ENCODE results near the gene RARB. TPM values are rescaled to one million over a fixed set of nuclear protein-coding genes. Genes with fewer than 3 reads are reported as not detected.

Gene RARB
- total RNA-seq, 1 experiment from 2014 or later = not detected

GRCh38 chr3:25472153-25472552 is 44.1 kb downstream of the RARB start:
- Histone ChIP-seq H3K27ac (ENCODE audit: low read length) (no peak overlapping the region), H3K9ac (ENCODE audit: low read length) (no peak overlapping the region), H3K9me2 (replicated peaks; ENCODE audit: low read length) (no peaks in the 10 kb centered on the region), H3K79me2 (ENCODE audit: low read length) (no peaks in the 10 kb centered on the region), H3F3A (ENCODE audit: low read length, unreplicated experiment) (no peaks in the 10 kb centered on the region), H3K4me3 (ENCODE audit: low read length) (no peak overlapping the region), H4K20me1 (ENCODE audit: low read length) (no peaks in the 10 kb centered on the region), H3K36me3 (ENCODE audit: low read depth, low read length) (no peaks in the 10 kb centered on the region), H3K9me3 (ENCODE audit: low read length) (no peaks in the 10 kb centered on the region), H2AFZ (ENCODE audit: low read length) (no peak overlapping the region), H3K4me1 (ENCODE audit: insufficient read depth, low read length) (no peaks in the 10 kb centered on the region), H3K27me3 (ENCODE audit: low read length) (no peaks in the 10 kb centered on the region), H3K4me2 (ENCODE audit: low read length) (no peak overlapping the region)
- ATAC-seq (no peak), DNase-seq (no peak)
- no peak for TF ChIP-seq EZH2phosphoT487 (IDR thresholded peaks at IDR 0.05; ENCODE audit: borderline replicate concordance, low read length)
- no peak for TF ChIP-seq EZH2 (IDR thresholded peaks at IDR 0.05; ENCODE audit: low read length, unreplicated experiment)
- TF ChIP-seq, protein P1, sequence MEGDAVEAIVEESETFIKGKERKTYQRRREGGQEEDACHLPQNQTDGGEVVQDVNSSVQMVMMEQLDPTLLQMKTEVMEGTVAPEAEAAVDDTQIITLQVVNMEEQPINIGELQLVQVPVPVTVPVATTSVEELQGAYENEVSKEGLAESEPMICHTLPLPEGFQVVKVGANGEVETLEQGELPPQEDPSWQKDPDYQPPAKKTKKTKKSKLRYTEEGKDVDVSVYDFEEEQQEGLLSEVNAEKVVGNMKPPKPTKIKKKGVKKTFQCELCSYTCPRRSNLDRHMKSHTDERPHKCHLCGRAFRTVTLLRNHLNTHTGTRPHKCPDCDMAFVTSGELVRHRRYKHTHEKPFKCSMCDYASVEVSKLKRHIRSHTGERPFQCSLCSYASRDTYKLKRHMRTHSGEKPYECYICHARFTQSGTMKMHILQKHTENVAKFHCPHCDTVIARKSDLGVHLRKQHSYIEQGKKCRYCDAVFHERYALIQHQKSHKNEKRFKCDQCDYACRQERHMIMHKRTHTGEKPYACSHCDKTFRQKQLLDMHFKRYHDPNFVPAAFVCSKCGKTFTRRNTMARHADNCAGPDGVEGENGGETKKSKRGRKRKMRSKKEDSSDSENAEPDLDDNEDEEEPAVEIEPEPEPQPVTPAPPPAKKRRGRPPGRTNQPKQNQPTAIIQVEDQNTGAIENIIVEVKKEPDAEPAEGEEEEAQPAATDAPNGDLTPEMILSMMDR (conservative IDR thresholded peaks at IDR 0.05; ENCODE audit: low read depth, low read length) = no peak
- no TSS peak for BruUV-seq (replicated peaks)
- CTCF ChIA-PET = no interaction called here
- intact Hi-C loops (cut with micrococcal nuclease) = no loop called here
- POLR2A ChIA-PET (ENCODE audit: unreplicated experiment) = no interaction called here

GRCh38 chr3:25472731-25473130 is 44.7 kb downstream of the RARB start:
- TF ChIP-seq, protein P1 (conservative IDR thresholded peaks at IDR 0.05; ENCODE audit: low read depth, low read length) = no peak
- TF ChIP-seq EZH2phosphoT487 (IDR thresholded peaks at IDR 0.05; ENCODE audit: borderline replicate concordance, low read length) (no peak), EZH2 (IDR thresholded peaks at IDR 0.05; ENCODE audit: low read length, unreplicated experiment) (no peak)
- intact Hi-C loops (cut with micrococcal nuclease) = no loop called here
- H4K20me1 ChIP-seq (ENCODE audit: low read length) = no peaks in the 10 kb centered on the region
- ATAC-seq (no peak), DNase-seq (no peak)
- ChIA-PET CTCF (no interaction called here), POLR2A (ENCODE audit: unreplicated experiment) (no interaction called here)
- H3K9me3 ChIP-seq (ENCODE audit: low read length) = no peaks in the 10 kb centered on the region
- H2AFZ ChIP-seq (ENCODE audit: low read length) = no peak overlapping the region
- no peaks in the 10 kb centered on the region for H3K4me1 ChIP-seq (ENCODE audit: insufficient read depth, low read length)
- H3K79me2 ChIP-seq (ENCODE audit: low read length) = no peaks in the 10 kb centered on the region
- H3K9ac ChIP-seq (ENCODE audit: low read length) = no peak overlapping the region
- H3K27ac ChIP-seq (ENCODE audit: low read length) = no peak overlapping the region
- H3K4me2 ChIP-seq (ENCODE audit: low read length) = no peak overlapping the region
- H3K27me3 ChIP-seq (ENCODE audit: low read length) = no peaks in the 10 kb centered on the region
- no peaks in the 10 kb centered on the region for H3K36me3 ChIP-seq (ENCODE audit: low read depth, low read length)
- BruUV-seq (replicated peaks) = no TSS peak
- H3F3A ChIP-seq (ENCODE audit: low read length, unreplicated experiment) = no peaks in the 10 kb centered on the region
- H3K4me3 ChIP-seq (ENCODE audit: low read length) = no peak overlapping the region
- H3K9me2 ChIP-seq (replicated peaks; ENCODE audit: low read length) = no peaks in the 10 kb centered on the region

DNA sequence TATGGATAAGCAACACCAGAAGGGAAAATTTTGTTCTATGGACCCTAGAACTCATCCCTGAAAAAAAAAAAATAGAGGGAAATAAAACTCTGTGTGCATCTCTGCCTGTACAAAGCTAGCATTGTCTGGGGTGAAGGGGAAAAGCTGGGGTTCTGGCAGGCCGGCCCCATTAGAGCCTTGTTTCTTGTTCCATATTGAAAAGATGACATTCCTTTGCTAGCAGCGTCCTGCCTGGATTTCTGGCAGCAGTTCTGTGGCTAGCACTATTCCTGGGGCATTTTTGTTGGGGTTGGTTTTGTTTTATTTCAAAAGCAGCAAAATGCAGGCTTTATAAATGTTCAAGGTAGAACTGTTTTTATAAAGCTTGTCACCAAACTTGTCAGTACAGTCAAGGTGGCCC is 45.2 kb downstream of the RARB start:
- Histone ChIP-seq H3K9ac (ENCODE audit: low read length) (no peak overlapping the region), H3K79me2 (ENCODE audit: low read length) (no peaks in the 10 kb centered on the region)

More for the DNA sequence above, 45.2 kb downstream of the RARB start:
- H2AFZ ChIP-seq (ENCODE audit: low read length) = no peak overlapping the region
- no peak for TF ChIP-seq EZH2 (IDR thresholded peaks at IDR 0.05; ENCODE audit: low read length, unreplicated experiment)
- no peak for TF ChIP-seq EZH2phosphoT487 (IDR thresholded peaks at IDR 0.05; ENCODE audit: borderline replicate concordance, low read length)
- TF ChIP-seq, protein P1 (conservative IDR thresholded peaks at IDR 0.05; ENCODE audit: low read depth, low read length) = no peak
- ChIA-PET POLR2A (ENCODE audit: unreplicated experiment) (no interaction called here), CTCF (no interaction called here)
- H3K4me3 ChIP-seq (ENCODE audit: low read length) = no peak overlapping the region
- H3K27ac ChIP-seq (ENCODE audit: low read length) = no peak overlapping the region
- no peaks in the 10 kb centered on the region for H3F3A ChIP-seq (ENCODE audit: low read length, unreplicated experiment)
- H3K36me3 ChIP-seq (ENCODE audit: low read depth, low read length) = no peaks in the 10 kb centered on the region
- no peaks in the 10 kb centered on the region for H4K20me1 ChIP-seq (ENCODE audit: low read length)
- H3K4me1 ChIP-seq (ENCODE audit: insufficient read depth, low read length) = no peaks in the 10 kb centered on the region
- no peaks in the 10 kb centered on the region for H3K27me3 ChIP-seq (ENCODE audit: low read length)
- no peak for DNase-seq
- H3K9me2 ChIP-seq (replicated peaks; ENCODE audit: low read length) = no peaks in the 10 kb centered on the region
- ATAC-seq = no peak
- BruUV-seq (replicated peaks) = no TSS peak
- intact Hi-C loops (cut with micrococcal nuclease) = no loop called here
- no peaks in the 10 kb centered on the region for H3K9me3 ChIP-seq (ENCODE audit: low read length)
- no peak overlapping the region for H3K4me2 ChIP-seq (ENCODE audit: low read length)

All from PC-3 (cell line).